Upper lobe of right lung (tissue), 1 donor: Measurements from ENCODE around the gene CLEC3B. TPM values are rescaled to one million over a fixed set of nuclear protein-coding genes. Genes with fewer than 3 reads are reported as not detected.

Experiments
- ATAC-seq: fragments of 200-7000 bp; cut with Tn5 transposase; one replicate; pipeline ENCODE4 v1.9.1; 2020; ENCODE audit warnings: mild to moderate bottlenecking, moderate library complexity
- DNase-seq: peaks from one replicate; pipeline ENCODE4 v3.0.0-alpha.2; 2020
- H3K27ac ChIP-seq: fragments of 200-600 bp; one replicate; pipeline ENCODE4 v1.8.0; 2022
- H3K27me3 ChIP-seq: fragments of 200-600 bp; one replicate; pipeline ENCODE4 v1.8.0; 2022; ENCODE audit warnings: mild to moderate bottlenecking
- H3K36me3 ChIP-seq: fragments of 200-600 bp; one replicate; pipeline ENCODE4 v1.8.0; 2022
- H3K4me1 ChIP-seq: fragments of 200-600 bp; one replicate; pipeline ENCODE4 v1.8.0; 2022
- H3K4me3 ChIP-seq: fragments of 200-600 bp; one replicate; pipeline ENCODE4 v1.8.0; 2022; ENCODE audit warnings: mild to moderate bottlenecking
- H3K9me3 ChIP-seq: fragments of 200-600 bp; one replicate; pipeline ENCODE4 v1.8.0; 2022
- CTCF ChIP-seq: fragments of 200-600 bp; IDR thresholded peaks from one replicate; pipeline ENCODE4 v1.8.0; 2022; ENCODE audit warnings: antibody characterized with exemption
- intact Hi-C: fragments of 100-400 bp; cut with DNase I; formaldehyde crosslinking; loops from one replicate; pipeline ENCODE4 v1.11.0; 2022
- total RNA-seq: library from RNA; stranded (reverse); fragmentation: NEBNext Ultra II Directional; extraction: Animal tissue kit (Norgen Biotek cat#: 25700); gene quantifications from one replicate; pipeline ENCODE4 v1.2.1, GENCODE V29; 2021
- donor health status: DM: no; HTN: yes; CAD: no; lungs with severe emphysema.

The CLEC3B gene
- total RNA-seq, 1 donor from 2014 or later, result 265 TPM

DNA sequence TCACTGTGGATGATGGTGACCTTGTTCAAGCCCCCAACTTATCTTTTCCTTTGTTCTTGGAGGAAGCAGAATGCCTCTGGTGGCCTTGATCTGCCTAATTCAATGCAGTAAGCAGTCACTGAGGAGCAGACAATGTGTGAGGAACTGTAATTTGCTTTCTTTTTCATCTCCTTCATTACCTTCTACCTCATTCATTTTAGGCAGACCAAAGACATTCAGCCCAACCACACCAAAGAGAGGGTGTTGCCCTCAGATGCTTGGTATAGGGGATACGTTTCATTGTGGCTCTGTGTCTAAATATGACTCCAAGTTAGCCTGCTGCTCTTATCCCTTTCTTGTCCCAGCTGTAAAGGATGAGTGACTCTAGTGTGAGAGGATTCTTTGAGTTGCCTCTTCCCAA, 34.8 kb upstream of the CLEC3B start:
- intact Hi-C loops, result no loop called here
- peaks cover 38% of the 10 kb centered on the region for H3K36me3 ChIP-seq
- H3K9me3 ChIP-seq, result no peaks in the 10 kb centered on the region
- H3K4me1 ChIP-seq, result peaks cover 33% of the 10 kb centered on the region
- no peak overlapping the region for H3K4me3 ChIP-seq
- ATAC-seq (no peak), DNase-seq (no peak)
- no peak overlapping the region for H3K27ac ChIP-seq
- TF ChIP-seq CTCF, result no peak
- no peaks in the 10 kb centered on the region for H3K27me3 ChIP-seq

- intact Hi-C loops, result no loop called here
- TF ChIP-seq CTCF, result peak; percentile 70
- peaks cover 35% of the 10 kb centered on the region for H3K4me1 ChIP-seq
- DNase-seq (no peak), ATAC-seq (peak; percentile 53)
- no peaks in the 10 kb centered on the region for H3K27me3 ChIP-seq
- H3K36me3 ChIP-seq, result peaks cover 53% of the 10 kb centered on the region
- H3K27ac ChIP-seq, result no peak overlapping the region
- H3K9me3 ChIP-seq, result no peaks in the 10 kb centered on the region
- no peak overlapping the region for H3K4me3 ChIP-seq
Measured at GRCh38 chr3:44992555-44993470, 33.3 kb upstream of the CLEC3B start.

DNA sequence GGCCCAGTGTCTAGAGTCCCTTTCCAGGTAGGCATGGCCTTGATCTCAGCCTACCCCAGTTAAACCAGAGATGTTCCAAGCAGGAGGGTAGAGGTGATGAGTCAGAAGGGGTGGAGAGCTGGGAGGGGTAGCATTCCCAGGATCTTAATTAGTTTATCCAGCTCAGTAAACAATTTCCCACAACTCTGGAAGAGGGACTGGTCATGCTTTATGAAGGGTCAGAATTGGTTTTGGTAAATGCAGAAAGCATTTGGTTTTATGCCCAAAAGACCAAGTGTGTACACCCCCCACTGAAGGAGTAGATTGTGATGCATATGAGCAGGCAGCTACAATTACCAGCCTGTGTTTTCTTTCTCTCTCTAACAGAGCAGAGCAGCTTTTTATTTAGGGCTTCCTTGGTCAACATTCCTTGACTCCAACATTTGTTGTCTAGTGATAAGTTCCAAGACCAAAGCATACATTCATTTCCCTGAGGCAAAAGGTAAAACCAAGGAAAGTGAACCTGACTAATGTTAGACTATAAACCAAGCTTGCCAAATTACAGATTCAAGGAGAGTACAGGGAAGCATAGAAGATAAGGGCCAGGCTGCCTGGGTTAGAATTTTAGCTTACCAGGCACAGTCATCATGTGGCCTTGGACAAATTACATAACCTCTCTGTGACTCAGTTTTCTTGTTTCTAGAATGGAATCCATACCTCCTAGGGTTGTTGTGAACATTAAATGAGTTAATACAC, 32.5 kb upstream of the CLEC3B start:
- Histone ChIP-seq H3K27ac (no peak overlapping the region), H3K4me3 (no peak overlapping the region), H3K9me3 (no peaks in the 10 kb centered on the region), H3K4me1 (peaks cover 32% of the 10 kb centered on the region), H3K36me3 (peaks cover 61% of the 10 kb centered on the region), H3K27me3 (no peaks in the 10 kb centered on the region)
- no peak for DNase-seq
- no peak for ATAC-seq
- no peak for TF ChIP-seq CTCF
- intact Hi-C loops, result no loop called here

DNA sequence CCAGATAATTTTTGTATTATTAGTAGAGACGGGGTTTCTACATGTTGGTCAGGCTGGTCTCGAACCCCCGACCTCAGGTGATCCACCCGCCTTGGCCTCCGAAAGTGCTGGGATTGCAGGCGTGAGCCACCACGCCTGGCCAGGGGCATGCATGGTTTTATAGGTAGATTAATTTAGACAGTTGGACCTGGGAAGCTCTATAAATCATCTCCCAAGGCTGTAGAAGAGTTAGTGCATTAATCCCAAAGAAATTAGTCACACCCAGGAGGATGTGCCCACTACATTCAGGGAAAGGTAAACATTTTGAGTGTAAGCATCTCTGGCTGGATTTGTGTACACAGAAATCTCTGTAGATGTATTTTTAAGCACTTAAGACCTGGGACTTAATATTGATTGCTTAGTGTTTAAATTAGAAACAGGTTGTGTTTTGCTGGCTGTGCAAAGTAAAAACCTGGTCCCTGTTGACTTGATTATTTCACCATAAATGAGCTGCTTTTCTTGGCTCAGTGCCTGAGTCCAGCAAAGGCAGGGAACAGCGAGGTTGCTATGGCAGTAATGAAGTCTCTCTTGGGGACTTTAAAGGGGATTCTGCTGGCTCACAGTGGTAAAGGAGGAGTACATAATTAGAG, 30.8 kb upstream of the CLEC3B start:
- no peak for ATAC-seq
- Histone ChIP-seq H3K36me3 (peaks cover 61% of the 10 kb centered on the region), H3K27ac (peak overlapping the region; percentile 12), H3K27me3 (no peaks in the 10 kb centered on the region), H3K9me3 (no peaks in the 10 kb centered on the region), H3K4me1 (peaks cover 25% of the 10 kb centered on the region), H3K4me3 (no peak overlapping the region)
- intact Hi-C loops, result no loop called here
- no peak for DNase-seq
- TF ChIP-seq CTCF, result no peak

GRCh38 chr3:44996556-44996969, 29.5 kb upstream of the CLEC3B start:
- Histone ChIP-seq H3K36me3 (peaks cover 62% of the 10 kb centered on the region), H3K4me3 (no peak overlapping the region), H3K27me3 (no peaks in the 10 kb centered on the region), H3K9me3 (no peaks in the 10 kb centered on the region), H3K27ac (no peak overlapping the region), H3K4me1 (peaks cover 25% of the 10 kb centered on the region)
- no peak for ATAC-seq
- no peak for TF ChIP-seq CTCF
- no peak for DNase-seq
- intact Hi-C loops, result no loop called here
